A172 (cell line): ENCODE measurements around the gene MACF1. TPM values are rescaled to one million over a fixed set of nuclear protein-coding genes. Genes with fewer than 3 reads are reported as not detected.
A peak's percentile ranks its signal among the peaks of the same experiment; 100 is the strongest.

Experiments used
- DNase-seq: peaks from one replicate; pipeline ENCODE4 v3.0.0-alpha.2; 2015; ENCODE audit warnings: low spot score
- total RNA-seq: library from RNA; depleted of rRNA; stranded (reverse); fragments of >200 nt; shearing (Covaris generic); gene quantifications from 2 replicates; pipeline ENCODE4 v1.2.3, GENCODE V29; 2014

The MACF1 gene
- total RNA-seq, 1 experiment from 2014 or later = 256 TPM

- no peak for DNase-seq
These were observed 188.5 kb downstream of the MACF1 start for GRCh38 chr1:39392851-39393573.

- no peak for DNase-seq
These were observed 189.2 kb downstream of the MACF1 start for GRCh38 chr1:39393645-39394044.

GRCh38 chr1:39394059-39394458, 189.6 kb downstream of the MACF1 start:
- no peak for DNase-seq

GRCh38 chr1:39394598-39394997, 190.1 kb downstream of the MACF1 start:
- DNase-seq = peak; percentile 60

- peak; percentile 94 for DNase-seq
These were observed 190.9 kb downstream of the MACF1 start for GRCh38 chr1:39395357-39395831.

GRCh38 chr1:39396671-39397070, 192.2 kb downstream of the MACF1 start:
- DNase-seq = no peak

GRCh38 chr1:39397487-39397886, 193.0 kb downstream of the MACF1 start:
- DNase-seq = no peak

- peak; percentile 99 for DNase-seq
These were observed 194.0 kb downstream of the MACF1 start for GRCh38 chr1:39398278-39399021.

GRCh38 chr1:39401106-39401505, 196.6 kb downstream of the MACF1 start:
- DNase-seq = no peak

GRCh38 chr1:39404876-39405275, 200.4 kb downstream of the MACF1 start:
- no peak for DNase-seq

- no peak for DNase-seq
These were observed 200.9 kb downstream of the MACF1 start for GRCh38 chr1:39405358-39405757.

GRCh38 chr1:39406533-39407450, 202.3 kb downstream of the MACF1 start:
- no peak for DNase-seq

GRCh38 chr1:39407510-39407895, 203.0 kb downstream of the MACF1 start:
- no peak for DNase-seq

- no peak for DNase-seq
These were observed 203.6 kb downstream of the MACF1 start for GRCh38 chr1:39407896-39408640.

GRCh38 chr1:39408641-39409054, 204.2 kb downstream of the MACF1 start:
- peak; percentile 93 for DNase-seq

GRCh38 chr1:39409055-39409816, 204.7 kb downstream of the MACF1 start:
- DNase-seq = no peak

GRCh38 chr1:39410915-39411436, 206.5 kb downstream of the MACF1 start:
- peak; percentile 85 for DNase-seq

- no peak for DNase-seq
These were observed 207.3 kb downstream of the MACF1 start for GRCh38 chr1:39411526-39412478.

- DNase-seq = no peak
These were observed 208.4 kb downstream of the MACF1 start for GRCh38 chr1:39412892-39413291.
